Measurements from ENCODE around the gene GNG12.

GNG12 gene

DNA sequence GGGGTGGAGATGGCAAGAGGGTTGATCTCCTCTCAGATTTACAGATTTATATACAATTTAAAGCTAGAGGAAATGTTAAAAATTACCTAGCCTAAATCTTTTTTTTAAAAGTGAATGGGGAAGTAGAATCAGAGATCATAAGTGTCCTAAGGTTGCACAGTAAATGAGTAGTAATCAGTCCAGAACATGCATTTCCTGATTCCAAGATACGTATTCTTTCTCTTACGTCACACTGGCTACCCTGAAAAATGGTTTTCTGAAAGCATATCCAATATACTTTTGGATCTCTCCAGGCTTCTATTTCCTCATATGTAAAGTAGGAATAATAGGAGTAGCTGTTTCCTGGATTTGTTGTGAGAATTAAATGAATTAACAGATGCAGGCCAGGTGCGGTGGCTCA lies 136.6 kb downstream of the GNG12 start:
- no peak for DNase-seq

DNA sequence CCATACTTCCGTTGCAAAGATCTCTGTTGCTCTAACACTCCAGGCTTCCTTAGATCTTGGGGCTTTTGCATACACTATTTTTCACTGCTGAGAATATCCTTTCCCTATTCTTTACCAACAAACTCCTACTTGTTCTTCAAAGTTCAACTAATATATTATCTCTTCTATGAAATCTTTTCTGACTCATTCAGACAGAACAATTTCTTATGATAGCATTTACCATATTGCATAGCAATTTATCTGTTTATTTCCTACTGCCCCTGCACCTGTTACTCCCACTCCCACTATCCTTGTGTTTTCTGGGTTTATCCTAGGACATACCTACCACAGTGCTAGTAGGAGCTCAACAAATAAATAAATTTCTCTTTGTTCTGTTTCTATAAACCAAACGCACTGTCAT lies 137.3 kb downstream of the GNG12 start:
- DNase-seq, result no peak

DNA sequence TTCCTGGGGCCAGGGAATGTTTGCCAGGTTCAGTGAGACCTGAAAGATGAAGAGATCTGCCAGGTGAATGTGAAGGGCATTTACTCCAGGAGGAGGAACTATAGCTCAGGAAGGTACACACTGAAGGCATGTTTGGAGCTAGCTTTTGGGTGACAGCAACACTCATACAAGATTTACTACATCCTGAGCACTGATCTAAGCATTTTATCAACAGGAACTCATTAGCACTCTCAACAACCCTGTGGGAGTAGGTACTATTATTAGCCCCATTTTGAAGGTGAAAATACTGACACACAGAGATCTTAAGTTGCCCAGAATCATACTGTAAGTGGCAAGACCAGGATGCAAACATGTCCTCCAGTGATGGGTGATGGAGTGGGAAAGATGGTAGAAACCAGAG lies 141.6 kb downstream of the GNG12 start:
- DNase-seq, result no peak

DNA sequence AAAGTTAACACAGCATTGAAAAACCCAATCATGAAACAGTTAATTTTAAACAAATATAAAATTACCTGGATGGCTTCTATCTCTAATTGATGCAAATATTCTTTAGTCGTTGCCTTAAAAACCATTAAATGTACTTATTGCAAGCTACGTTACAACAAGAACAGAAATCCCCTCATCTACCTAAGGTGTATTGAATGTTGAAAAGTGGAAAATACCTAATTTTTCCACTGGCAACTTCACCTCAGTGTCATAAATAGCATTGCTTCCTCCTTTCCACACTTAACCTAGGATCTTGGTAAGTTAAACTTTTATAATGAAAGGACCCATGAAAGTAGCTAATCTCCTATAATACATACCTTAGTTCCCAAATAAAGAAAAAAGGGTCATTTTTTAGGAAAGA lies 142.9 kb downstream of the GNG12 start:
- DNase-seq, result no peak

DNA sequence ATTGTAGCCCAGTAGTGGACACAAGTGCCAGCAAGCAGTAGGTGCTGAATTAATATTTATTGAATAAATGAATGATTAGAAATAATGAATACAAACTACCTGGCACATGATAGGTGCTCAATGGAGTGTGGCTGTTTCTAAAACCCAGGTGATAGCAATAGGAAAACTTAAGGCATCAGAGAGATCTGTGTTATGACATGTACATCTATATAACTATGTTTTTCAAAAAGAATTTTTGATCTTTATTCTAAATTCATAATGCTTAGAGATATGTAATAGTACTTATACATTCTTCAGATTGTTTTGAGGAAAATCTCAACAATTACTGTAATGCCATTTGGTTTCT lies 143.3 kb downstream of the GNG12 start:
- DNase-seq, result no peak

DNA sequence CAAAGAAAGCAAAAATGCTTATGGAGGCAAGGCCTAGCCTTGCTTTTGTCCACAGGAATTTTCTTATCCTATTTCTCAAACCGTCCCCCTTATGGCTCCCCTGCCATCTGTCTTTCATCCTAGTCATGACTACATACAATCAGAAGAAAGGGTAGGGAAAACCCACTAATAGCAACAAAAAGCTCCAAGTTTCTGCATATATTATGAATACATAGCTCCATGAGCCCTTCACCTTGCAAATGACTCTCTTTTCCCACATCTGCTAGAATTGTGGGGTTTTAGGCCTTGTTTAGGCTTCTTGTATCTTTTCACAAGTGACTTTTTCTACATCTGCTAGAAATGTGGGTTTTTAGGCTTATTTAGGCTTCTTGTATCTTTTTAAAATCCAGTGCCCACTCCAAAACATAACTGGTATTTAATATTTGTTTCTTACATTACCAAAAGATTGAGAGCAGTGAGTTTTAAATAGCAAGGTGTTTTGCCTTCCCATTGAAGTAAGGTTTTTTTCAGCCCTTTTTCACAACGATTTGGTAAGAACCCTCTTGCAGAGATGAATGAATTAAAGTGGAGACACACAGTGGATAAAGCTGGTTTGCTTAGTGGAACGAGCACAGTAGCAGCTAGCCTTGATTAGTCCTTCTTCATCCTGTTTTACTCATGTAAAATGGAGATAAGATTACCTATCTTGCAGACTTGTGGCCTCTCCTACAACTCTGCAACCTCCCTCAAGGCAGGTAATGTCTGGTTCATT lies 143.8 kb downstream of the GNG12 start:
- no peak for DNase-seq

DNA sequence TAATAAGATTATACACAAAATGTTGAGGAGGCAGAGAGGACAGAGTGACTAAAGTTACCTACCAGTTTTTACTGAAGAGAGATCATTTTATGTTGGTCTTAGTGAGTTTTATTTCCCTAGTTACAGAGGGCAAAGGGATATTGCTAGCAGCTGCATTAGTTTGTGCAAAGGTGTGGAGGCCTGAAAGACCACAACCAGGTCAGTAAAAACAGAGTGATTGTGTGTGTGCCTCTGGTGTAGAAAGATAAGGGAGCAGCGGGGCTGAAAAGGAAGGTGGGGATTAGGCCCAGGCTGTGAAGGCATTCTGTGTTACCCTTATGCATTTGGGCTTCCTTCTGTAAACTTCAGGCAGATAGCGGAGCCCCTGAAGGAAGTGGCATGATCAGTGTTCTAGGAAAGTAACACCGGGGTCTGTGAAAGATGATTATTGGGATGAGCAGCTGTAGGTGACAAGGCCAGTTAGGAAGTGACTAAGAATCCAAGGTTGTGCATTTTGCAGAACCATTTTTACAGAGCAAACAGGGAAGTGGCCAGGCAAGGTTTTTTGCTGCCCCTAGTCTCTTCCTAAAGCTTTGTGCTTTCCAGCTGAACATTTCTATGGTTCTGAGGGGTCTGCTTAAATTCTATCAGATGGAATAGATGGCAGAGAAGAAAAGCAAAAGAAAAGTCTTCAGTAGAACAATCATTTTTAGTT lies 144.6 kb downstream of the GNG12 start:
- no peak for DNase-seq

DNA sequence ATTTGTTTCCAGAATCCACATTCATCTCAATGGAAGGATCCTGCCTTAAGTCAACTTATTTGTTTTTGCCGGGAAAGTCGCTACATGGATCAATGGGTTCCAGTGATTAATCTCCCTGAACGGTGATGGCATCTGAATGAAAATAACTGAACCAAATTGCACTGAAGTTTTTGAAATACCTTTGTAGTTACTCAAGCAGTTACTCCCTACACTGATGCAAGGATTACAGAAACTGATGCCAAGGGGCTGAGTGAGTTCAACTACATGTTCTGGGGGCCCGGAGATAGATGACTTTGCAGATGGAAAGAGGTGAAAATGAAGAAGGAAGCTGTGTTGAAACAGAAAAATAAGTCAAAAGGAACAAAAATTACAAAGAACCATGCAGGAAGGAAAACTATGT lies 145.6 kb downstream of the GNG12 start:
- DNase-seq, result no peak

DNA sequence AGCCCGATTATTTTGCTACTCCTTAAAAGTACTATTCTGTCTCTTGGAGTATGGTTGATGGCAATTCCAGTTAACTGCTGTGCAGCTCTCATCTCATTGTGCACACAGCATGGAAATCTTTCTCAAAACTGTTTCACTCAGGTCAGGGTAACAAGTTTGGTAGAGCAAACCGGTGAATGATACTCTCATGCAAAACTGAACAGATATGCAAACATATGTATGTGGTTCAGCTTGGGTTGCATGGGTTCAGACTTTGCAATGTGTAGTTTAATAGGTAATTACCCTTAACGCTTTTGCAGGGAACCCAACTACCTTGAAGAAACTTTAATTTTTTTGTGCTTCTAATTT lies 146.1 kb downstream of the GNG12 start:
- no peak for DNase-seq

DNA sequence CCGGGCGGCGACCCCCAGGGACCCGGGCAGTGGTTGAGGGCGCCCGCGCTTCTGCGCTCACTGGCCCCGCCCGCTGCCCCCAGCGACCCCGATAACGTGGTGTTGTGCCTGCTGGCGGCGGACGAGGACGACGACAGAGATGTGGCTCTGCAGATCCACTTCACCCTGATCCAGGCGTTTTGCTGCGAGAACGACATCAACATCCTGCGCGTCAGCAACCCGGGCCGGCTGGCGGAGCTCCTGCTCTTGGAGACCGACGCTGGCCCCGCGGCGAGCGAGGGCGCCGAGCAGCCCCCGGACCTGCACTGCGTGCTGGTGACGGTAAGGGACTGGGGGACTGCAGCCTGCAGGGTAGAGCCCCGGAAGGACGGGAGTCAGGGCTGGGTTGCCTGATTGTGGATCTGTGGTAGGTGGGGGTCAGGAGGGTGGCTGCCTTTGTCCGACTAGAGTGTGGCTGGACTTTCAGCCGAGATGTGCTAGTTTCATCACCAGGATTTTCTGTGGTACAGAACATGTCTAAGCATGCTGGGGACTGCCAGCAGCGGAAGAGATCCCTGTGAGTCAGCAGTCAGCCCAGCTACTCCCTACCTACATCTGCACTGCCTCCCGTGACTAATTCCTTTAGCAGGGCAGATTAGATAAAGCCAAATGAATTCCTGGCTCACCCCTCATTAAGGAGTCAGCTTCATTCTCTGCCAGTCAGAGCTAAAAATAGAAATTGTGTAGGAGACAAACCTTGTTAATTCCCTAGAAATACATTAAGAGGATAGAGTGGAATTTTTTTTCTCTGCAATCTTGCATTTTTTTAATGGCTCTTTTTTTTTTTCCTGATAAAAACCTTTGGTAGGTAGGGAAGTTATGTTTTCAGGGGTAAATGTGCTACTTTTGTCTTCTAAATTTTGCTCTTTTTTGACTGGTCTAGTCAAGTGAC lies 146.7 kb downstream of the GNG12 start:
- peak; percentile 65 for DNase-seq

DNA sequence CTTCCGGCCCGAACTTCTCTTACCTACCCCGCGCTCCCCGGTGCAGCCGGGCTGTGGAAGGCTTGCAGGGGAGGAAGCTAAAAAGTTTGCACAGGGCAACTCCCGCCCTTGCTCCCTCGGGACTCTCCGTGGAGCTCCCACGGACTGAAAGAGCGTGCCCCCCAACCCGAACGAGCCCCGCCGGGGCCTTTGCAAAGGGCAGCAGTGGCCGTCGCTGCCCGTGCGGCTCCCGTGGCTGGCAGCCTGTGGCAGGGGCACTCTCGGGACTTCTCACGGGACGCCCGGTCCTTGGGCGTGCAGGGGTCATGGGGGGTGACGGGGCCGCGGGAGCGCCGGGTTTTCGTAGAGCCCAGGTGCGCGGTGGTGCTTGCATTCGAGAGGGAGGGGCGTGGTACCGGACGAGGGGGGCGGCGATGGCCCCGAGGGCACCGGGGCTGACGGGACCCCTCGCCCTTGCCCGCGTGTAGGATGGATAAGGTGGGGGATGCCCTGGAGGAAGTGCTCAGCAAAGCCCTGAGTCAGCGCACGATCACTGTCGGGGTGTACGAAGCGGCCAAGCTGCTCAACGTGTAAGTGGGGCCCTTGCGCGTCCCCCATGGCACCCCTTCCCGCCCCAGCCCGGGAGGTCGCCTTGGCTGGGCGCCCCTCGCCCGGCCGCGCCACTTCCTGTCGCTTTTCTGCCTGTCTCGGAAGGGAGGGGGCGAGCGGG lies 147.6 kb downstream of the GNG12 start:
- no peak for DNase-seq

DNA sequence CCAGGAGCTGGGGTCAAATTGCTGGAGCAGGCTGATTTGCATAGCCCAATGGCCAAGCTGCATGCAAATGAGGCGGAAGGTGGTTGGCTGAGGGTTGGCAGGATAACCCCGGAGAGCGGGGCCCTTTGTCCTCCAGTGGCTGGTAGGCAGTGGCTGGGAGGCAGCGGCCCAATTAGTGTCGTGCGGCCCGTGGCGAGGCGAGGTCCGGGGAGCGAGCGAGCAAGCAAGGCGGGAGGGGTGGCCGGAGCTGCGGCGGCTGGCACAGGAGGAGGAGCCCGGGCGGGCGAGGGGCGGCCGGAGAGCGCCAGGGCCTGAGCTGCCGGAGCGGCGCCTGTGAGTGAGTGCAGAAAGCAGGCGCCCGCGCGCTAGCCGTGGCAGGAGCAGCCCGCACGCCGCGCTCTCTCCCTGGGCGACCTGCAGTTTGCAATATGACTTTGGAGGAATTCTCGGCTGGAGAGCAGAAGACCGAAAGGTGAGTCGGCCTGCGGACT lies 148.2 kb downstream of the GNG12 start, which contains the start of gene GADD45A:
Gene GADD45A (plus strand): TSS at position 135 of the 491 bp plus-strand sequence. CDS start 294 bp downstream, at position 429.
- DNase-seq, result peak; percentile 91

DNA sequence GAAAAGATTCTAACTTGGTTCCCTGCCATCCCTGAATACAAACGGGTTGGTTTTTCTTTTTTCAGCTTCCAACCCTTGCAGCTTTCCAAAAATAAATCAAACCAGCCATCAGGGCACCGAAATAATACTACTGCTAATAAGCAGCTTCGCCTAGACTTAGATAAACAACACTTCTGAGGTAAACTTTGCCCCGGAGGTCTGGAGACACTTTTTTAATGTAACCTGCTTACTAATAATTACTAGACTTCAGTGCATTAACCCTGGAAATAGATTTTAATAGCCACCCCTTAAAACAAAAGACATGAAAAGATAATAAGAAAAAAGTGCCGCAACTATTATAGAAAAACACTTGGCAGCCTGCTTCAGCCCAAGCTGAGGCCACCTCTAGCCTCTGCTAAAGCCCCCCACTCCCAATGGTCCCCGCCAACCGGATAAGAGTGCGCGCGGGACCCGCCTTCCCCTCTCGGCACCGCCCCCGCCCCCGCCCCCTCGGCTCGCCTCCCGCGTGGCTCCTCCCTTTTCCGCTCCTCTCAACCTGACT lies 148.7 kb downstream of the GNG12 start:
- no peak for DNase-seq

DNA sequence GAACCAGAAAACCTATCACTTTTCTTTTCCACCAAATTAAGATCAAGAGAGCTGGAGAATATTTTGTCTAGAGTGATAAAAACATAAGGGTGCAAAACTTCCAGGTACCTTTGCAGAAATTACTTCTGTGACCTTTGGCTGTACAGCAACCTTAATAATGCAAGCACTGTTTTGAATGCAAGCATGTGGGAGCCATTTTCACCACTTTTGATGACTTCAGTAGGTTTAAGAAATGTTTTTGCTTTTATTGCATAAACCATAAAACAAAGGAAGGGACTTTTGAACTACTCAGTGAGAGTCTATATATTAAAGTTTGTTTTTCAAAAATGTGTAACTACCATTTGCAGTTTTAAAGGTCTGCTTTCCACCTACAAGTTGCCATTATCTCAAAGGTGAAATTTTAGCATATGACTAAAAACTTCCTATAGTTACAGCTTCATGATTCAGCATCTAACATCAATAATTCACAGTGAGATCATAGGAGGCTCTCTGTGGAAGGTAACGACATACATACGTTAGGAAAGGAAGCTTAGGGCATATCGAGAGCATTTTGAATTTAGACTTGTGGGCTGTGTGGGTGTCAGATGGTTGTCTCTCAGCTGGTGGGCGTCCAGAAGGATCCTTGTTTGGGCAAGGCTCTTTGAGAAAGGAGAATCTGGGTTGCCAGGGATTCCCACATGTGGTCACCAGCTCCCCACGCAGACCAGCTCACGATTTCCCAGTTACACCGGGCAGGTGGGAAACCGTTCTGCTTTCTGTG lies 149.3 kb downstream of the GNG12 start:
- no peak for DNase-seq

DNA sequence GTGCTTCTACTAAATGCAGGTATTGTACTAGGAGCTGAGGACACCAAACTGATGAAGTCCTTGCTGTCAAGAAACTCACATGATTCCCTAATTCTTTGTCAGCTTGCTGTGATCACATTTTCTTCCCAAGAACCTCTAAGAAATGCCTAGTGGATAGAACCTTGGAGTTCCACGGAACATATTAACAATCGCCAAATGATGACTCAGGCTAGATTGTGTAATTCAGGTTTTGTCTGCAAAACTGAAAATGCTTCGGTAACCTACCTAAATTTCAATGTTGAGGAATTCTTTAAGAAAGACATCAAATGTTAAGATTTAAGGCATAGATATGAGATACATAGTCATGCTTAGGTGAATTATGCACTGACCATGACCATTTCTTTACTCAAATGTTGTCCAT lies 150.0 kb downstream of the GNG12 start:
- no peak for DNase-seq

DNA sequence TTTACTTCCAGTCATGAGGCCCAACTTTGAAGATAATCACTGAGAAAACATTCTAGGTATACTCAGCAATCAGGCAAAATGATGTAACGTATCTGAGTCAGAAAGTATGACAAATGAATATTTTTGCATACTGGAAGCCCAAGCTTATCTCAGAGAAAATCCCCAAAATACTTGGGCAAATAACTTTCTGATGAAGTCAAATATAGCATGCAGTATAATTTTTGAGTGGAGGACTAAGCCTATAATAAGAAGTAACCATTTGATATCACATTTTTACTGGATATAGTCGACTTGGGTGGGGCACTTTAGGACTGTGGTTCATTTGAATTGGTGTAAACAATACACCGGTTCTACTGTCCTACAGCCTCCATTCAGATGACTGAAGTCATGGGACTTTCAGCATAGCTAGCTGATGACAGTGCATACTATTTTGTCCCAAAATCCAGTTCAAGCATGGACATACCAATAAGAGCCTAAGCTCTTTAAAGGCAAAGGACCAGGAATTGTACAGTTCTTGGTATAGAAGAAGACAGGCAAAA lies 150.5 kb downstream of the GNG12 start:
- no peak for DNase-seq

DNA sequence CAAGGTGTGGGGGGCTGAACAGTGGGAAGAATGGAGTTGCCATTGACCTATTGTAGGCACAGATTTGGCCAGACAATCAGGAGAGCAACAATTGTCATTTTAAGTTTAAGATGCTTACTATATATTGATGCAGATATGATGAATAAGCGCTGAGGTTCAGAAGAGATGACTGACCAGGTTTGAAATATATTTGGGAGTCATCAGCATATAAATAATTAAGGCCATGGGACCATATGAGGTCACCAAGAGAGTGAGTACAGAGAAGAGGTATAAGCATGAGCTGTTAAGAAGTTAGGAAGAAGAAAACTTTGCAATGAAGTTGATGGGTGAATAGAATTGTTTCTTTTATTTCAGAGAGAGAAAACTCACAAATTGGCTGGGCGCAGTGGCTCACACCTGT lies 152.8 kb downstream of the GNG12 start:
- no peak for DNase-seq

DNA sequence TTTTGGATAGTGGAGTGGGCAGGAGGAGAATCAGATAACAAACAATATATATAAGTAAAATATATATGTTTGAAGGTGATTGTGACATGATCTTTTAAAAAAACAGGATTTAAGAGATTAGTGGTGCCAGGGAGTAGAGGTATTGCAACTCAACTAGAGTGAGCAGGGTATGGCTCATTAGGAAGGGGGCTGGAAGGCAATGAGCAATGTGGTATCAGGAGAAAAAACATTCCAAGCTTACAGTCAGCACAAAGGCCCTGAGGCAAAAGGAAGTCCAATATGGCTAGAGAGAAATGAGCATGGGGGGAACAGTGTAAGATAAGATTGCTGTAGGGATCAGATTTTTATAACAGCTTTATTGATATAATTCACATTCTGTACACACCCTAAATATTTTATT lies 153.6 kb downstream of the GNG12 start:
- DNase-seq, result no peak

DNA sequence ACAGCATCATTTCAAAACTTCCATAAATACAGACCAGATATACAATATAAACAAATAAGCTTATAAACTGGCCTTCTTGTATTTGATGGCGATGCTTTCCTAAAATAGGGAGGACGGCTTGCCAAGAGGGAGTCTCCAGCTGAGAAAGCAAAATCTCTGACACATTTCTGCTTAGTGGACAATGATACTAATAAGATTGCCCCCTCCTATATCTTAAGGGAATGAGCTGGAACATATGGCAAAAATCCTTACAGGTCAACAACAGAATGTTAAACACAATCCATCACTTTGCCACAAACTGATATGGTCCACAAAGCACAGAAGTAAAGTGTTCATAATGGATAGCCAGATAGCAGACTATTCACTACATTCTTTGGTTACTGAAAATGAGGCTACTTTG lies 155.3 kb downstream of the GNG12 start:
- DNase-seq, result no peak

DNA sequence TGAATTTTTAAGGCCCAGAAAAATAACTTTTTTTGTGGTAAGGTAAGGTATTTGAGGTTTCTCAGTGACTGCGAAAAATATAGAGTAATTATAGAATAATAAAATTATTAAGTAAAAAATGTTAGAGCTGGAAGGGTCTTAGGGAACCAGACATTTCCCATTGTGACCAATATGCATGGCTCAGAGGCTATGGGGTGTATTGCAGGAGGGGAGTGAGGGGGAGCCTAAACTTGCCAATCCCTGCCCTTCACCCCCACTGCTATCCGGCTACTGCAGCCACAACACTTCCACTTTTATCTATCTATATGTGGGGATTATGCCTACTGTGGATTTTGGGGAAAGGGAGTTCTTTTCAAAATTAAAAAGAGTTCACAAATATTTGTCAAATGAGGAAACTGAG lies 155.9 kb downstream of the GNG12 start:
- no peak for DNase-seq

DNA sequence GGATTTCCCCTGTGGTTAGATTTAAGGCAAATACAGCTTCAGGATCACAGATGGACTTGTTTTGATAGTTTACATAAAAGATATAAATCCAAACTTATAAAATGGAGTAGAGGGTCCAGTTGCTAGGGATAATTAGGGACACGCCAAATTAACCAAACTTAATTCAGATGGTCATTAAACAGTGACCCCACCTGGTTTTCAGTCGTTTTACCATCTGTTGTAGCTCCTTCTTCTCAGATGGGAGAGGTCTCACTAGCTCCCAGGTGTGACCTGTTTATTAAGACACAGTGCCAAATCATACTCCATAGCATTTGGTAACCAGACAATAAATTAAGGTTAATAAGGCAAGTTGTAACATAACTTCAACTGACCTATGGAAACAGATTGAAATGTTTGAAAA lies 156.3 kb downstream of the GNG12 start:
- DNase-seq, result no peak

DNA sequence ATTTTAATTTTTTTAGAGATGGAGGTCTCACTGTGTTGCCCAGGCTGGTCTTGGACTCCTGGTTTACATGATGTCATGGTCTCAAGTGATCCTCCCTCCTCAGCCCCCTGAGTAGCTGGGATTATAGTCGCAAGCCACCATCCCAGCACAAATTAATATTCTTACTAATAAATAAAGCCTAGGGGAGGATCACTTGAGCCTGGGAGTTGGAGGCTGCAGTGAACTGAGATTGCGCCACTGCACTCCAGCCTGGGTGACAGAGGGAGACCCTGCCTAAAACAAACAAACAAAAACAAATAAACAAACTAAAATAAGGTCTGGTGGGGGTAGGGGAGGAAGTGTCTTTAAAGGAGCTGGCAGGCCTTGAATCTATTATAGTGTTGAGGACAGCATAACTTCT lies 157.0 kb downstream of the GNG12 start:
- no peak for DNase-seq
